ENCODE results near the gene CREBZF.

GRCh38 chr11:85652786-85653447, 12.0 kb downstream of the CREBZF start:
- TF ChIP-seq, protein P1, sequence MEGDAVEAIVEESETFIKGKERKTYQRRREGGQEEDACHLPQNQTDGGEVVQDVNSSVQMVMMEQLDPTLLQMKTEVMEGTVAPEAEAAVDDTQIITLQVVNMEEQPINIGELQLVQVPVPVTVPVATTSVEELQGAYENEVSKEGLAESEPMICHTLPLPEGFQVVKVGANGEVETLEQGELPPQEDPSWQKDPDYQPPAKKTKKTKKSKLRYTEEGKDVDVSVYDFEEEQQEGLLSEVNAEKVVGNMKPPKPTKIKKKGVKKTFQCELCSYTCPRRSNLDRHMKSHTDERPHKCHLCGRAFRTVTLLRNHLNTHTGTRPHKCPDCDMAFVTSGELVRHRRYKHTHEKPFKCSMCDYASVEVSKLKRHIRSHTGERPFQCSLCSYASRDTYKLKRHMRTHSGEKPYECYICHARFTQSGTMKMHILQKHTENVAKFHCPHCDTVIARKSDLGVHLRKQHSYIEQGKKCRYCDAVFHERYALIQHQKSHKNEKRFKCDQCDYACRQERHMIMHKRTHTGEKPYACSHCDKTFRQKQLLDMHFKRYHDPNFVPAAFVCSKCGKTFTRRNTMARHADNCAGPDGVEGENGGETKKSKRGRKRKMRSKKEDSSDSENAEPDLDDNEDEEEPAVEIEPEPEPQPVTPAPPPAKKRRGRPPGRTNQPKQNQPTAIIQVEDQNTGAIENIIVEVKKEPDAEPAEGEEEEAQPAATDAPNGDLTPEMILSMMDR (IDR thresholded peaks at IDR 0.05), result no peak
- no peak for TF ChIP-seq POLR2A (IDR thresholded peaks at IDR 0.05)
